Glutamatergic neuron (in vitro differentiated cells): ENCODE measurements around the gene NT5C3A. TPM values are rescaled to one million over a fixed set of nuclear protein-coding genes. Genes with fewer than 3 reads are reported as not detected.

ENCODE experiments used
- DNase-seq: peaks from one replicate; pipeline ENCODE4 v3.0.0; 2022
- H3K27ac Mint-ChIP-seq: one replicate; pipeline ENCODE4 v1.8.0; 2020; ENCODE audit warnings: mild to moderate bottlenecking, mixed read lengths, inconsistent platforms; ENCODE audit not compliant: unreplicated experiment
- H3K27me3 Mint-ChIP-seq: one replicate; pipeline ENCODE4 v1.8.0; 2020; ENCODE audit warnings: mild to moderate bottlenecking, moderate library complexity, mixed read lengths, inconsistent platforms; ENCODE audit not compliant: unreplicated experiment
- H3K36me3 Mint-ChIP-seq: one replicate; pipeline ENCODE4 v1.8.0; 2020; ENCODE audit warnings: mild to moderate bottlenecking, mixed read lengths, inconsistent platforms; ENCODE audit not compliant: unreplicated experiment
- H3K4me1 Mint-ChIP-seq: one replicate; pipeline ENCODE4 v1.8.0; 2020; ENCODE audit warnings: mild to moderate bottlenecking, low read depth, mixed read lengths, inconsistent platforms; ENCODE audit not compliant: unreplicated experiment
- H3K4me3 Mint-ChIP-seq: one replicate; pipeline ENCODE4 v1.8.0; 2020; ENCODE audit warnings: mild to moderate bottlenecking, mixed read lengths, inconsistent platforms; ENCODE audit not compliant: unreplicated experiment
- H3K9me3 Mint-ChIP-seq: one replicate; pipeline ENCODE4 v1.8.0; 2020; ENCODE audit warnings: mild to moderate bottlenecking, moderate library complexity, mixed read lengths, inconsistent platforms; ENCODE audit not compliant: unreplicated experiment
- total RNA-seq: library from RNA; stranded (reverse); fragmentation: NEBNext Ultra II Directional; extraction: Animal tissue kit (Norgen Biotek cat#: 25700); gene quantifications from one replicate; pipeline ENCODE4 v1.2.1, GENCODE V29; 2021; ENCODE audit not compliant: unreplicated experiment
- TF ChIP-seq, protein P1 (sequence below): fragments of 200-600 bp; sonication (generic); IDR thresholded peaks from one replicate; pipeline ENCODE4 v1.5.0; 2021; ENCODE audit not compliant: partially characterized antibody, unreplicated experiment

Gene NT5C3A
- total RNA-seq, 1 donor from 2014 or later: 35.9 TPM

DNA sequence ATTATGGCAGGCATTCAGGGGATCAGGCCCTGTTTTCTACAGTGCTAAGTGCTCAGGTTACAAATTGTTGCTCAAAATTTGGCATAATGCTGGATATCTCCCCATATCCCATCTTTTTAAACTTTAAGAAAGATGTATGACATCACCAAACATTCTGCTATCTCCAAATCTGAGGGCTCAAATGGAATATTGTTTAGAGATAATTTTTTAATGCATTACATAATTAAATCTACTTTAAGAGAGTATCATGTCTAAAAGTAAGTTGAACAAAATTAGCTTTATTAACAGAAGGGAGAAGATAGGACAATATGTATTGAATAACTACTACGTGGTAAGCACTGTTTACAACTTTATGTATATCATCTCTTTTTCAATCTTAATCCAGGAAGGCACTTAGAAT, 13.9 kb downstream of the NT5C3A start:
- Mint-ChIP-seq H3K27ac (no peak overlapping the region), H3K27me3 (no peaks in the 10 kb centered on the region), H3K9me3 (no peaks in the 10 kb centered on the region), H3K36me3 (no peaks in the 10 kb centered on the region), H3K4me1 (no peaks in the 10 kb centered on the region), H3K4me3 (no peak overlapping the region)
- no peak for DNase-seq
- TF ChIP-seq, protein P1, sequence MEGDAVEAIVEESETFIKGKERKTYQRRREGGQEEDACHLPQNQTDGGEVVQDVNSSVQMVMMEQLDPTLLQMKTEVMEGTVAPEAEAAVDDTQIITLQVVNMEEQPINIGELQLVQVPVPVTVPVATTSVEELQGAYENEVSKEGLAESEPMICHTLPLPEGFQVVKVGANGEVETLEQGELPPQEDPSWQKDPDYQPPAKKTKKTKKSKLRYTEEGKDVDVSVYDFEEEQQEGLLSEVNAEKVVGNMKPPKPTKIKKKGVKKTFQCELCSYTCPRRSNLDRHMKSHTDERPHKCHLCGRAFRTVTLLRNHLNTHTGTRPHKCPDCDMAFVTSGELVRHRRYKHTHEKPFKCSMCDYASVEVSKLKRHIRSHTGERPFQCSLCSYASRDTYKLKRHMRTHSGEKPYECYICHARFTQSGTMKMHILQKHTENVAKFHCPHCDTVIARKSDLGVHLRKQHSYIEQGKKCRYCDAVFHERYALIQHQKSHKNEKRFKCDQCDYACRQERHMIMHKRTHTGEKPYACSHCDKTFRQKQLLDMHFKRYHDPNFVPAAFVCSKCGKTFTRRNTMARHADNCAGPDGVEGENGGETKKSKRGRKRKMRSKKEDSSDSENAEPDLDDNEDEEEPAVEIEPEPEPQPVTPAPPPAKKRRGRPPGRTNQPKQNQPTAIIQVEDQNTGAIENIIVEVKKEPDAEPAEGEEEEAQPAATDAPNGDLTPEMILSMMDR: no peak

DNA sequence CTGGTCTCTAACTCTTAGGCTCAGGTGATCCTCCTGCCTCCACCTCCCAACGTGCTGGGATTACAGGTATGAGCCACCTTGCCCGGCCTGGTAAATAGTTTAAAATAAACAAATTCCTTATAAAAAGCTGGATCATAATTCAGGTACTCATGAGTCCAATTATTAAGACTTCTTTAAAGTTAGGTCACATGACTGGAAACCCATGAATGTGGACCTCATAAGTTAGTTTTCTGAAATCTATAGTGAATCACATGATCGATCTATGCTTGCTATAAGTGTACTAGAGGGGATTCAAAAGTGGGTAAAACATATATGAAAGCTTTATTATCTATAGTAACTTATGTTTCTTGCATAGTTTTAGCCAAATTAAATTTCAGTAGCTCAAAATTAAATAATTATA, 14.3 kb downstream of the NT5C3A start:
- H3K9me3 Mint-ChIP-seq: no peaks in the 10 kb centered on the region
- no peak overlapping the region for H3K27ac Mint-ChIP-seq
- H3K36me3 Mint-ChIP-seq: no peaks in the 10 kb centered on the region
- no peak for DNase-seq
- no peaks in the 10 kb centered on the region for H3K4me1 Mint-ChIP-seq
- H3K4me3 Mint-ChIP-seq: no peak overlapping the region
- H3K27me3 Mint-ChIP-seq: no peaks in the 10 kb centered on the region
- TF ChIP-seq, protein P1: no peak

DNA sequence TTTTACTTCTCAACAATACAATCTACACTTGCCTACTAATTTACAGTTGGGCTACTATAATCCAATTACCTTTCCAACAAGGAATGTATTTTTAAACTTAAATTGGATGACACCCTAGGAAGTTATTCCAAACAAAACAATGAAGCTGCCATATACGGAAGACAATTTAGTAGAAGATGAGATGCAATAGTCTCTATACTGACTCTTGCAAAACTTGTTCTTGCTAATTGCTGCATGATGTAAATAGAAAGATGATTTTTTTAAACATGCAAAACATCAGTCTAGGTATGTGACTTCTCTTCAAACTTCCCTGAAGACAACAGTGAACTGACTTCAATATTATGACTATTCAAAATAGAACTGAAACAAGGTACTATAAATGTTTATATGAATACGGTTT, 17.6 kb downstream of the NT5C3A start:
- no peaks in the 10 kb centered on the region for H3K27me3 Mint-ChIP-seq
- no peak overlapping the region for H3K27ac Mint-ChIP-seq
- TF ChIP-seq, protein P1: no peak

DNA sequence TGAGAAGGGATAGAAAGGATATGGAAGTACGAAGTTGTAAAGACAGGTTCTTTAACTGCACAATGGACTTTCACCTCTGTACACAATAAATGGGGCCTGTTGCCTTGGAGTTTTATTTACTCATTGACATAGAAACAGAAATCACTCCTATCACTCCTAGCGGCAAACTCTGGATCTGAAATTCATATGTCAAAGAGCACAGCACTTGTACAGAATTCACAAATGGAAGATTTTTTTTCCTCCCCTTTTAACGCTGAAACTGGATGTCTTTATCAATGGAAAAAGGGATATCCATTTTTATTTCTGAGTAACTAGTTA, 18.2 kb downstream of the NT5C3A start:
- TF ChIP-seq, protein P1: no peak
- DNase-seq: no peak
- Mint-ChIP-seq H3K9me3 (no peaks in the 10 kb centered on the region), H3K27me3 (no peaks in the 10 kb centered on the region), H3K4me1 (no peaks in the 10 kb centered on the region), H3K4me3 (no peak overlapping the region), H3K36me3 (no peaks in the 10 kb centered on the region), H3K27ac (no peak overlapping the region)

More for the DNA sequence above, 17.6 kb downstream of the NT5C3A start:
- DNase-seq: no peak
- Mint-ChIP-seq H3K4me3 (no peak overlapping the region), H3K9me3 (no peaks in the 10 kb centered on the region), H3K4me1 (no peaks in the 10 kb centered on the region), H3K36me3 (no peaks in the 10 kb centered on the region)

DNA sequence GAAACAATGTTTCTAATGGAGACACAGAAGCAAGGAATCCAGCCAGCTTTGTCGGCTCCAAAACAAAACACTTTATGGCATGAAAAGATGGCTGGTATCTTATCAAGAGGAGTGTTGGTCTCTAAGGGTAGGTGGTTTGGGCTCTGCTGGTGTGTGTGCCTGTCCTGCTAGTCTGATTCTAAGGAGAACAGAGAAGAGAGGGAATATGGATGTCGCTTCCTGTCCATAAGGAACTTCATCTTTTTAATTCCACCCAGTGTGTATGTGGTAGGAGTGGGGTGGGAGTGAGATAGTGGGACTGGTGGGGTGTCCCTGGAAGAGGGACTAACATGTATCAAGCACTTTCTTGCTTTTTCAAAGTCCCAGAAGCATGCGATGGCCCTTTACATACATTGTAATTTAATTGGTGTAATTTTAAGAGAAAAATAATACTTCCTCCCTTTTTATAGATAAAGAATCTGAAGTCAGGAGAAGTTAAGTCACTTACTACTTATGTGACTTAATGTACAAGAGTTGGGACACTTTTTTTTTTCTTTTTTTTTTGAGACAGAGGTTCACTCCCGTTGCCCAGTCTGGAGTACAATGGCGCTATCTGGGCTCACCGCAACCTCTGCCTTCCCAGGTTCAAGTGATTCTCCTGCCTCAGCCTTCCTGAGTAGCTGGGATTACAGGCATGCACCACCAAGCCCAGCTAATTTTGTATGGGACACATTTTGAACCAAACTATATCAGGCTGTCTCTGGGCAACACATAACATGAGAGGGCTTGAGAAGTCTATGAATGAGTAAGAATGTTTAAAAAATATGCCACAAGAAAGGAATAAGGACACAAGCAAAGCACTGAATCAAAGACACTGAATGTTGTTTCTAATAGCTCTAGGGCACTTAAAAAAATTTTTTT, 18.8 kb downstream of the NT5C3A start:
- TF ChIP-seq, protein P1: no peak
- Mint-ChIP-seq H3K4me1 (no peaks in the 10 kb centered on the region), H3K27ac (peak overlapping the region; percentile 1), H3K9me3 (no peaks in the 10 kb centered on the region), H3K4me3 (no peak overlapping the region), H3K36me3 (no peaks in the 10 kb centered on the region), H3K27me3 (no peaks in the 10 kb centered on the region)
- DNase-seq: no peak
